ENCODE measurements around the gene PRKCQ. TPM values are rescaled to one million over a fixed set of nuclear protein-coding genes. Genes with fewer than 3 reads are reported as not detected.
"Not testable (repeated sequence)": the region's sequence is repeated elsewhere in the genome, so short reads cannot be mapped to it uniquely, and the experiment has no call there.

Gene PRKCQ
- total RNA-seq, 1 donor from 2014 or later = 15.2 TPM

DNA sequence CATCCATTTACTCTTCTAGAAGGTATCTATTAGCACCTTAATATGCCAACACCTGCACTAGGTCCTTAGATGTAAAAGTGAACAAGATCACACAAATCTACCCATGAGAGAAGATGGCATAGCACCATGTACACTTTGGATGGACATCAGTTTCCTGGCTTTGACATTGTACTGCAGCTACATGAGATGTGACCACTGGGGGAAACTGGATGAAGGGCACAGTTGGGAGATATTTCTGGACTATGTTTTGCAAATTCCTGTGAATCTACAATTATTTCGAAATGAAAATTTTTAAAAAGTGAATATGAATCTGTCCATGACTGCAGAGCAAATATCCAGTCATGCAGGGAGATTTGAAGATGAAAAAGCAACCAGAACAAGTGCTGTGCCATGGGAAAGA lies 124.5 kb downstream of the PRKCQ start:
- no peak for DNase-seq

DNA sequence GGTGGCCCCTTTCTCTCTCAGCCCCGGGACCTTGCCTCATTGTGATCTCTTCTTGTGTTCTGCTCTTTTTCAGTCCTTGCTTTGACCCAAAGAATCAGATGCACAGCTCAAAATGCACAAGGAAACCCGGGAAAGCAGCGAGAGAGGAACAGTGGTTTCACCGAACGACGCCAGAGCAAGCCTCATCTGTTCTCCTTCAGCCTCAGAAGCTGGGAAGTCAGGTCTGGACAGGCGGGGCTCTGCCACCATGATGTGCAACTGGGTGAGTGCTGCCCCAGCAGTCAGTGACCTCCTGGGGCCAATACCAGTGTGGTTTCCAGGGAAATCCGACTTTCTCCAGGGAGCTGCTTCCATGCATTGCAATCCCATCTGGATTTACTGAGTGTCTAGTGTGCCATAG lies 133.4 kb downstream of the PRKCQ start:
- DNase-seq = no peak

DNA sequence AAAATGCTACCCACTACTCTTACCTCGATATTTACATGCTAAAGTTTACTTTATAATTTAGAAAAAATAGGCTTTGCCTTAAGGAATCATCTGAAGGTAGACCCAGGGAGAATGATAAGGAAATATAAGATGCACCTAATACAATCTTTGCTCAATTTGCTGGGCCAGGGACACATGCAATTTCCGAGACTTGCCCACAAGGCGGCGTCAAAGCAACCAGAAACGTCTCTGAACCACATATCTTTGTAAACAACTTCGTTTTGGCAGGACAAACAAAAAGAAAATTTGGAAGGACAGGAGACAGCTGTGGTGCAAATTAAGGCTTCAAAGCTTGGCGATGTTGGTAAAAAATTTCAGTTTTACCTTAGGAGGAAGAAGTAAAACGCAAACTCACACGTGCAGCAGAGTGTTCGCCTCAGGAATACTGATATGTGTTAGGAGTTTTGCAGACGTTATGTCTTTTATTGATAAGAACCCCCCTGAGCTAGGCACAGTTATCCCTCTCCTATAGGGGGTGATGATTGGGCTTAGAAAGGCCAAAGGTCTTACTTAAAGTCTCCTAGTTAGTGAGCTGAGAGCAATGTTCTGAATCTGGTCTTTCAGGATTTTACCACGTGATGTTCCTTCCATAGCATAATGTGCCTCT lies 134.3 kb downstream of the PRKCQ start:
- peak; percentile 80 for DNase-seq

DNA sequence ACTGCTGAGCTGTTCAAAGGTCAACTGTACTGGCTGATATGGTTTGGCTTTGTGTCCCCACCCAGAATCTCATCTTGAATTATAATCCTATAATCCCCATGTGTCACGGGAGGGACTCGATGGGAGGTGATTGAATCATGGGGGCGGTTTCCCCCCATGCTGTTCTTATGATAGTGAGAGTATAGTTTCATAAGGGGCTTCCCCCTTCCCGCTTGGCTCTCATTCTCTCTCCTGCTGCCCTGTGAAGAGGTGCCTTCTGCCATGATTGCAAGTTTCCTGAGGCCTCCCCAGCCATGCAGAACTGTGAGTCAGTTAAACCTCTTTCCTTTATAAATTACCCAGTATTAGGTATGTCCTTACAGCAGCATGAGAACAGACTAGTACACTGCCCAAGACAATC lies 140.2 kb downstream of the PRKCQ start:
- not testable (repeated sequence) for DNase-seq

DNA sequence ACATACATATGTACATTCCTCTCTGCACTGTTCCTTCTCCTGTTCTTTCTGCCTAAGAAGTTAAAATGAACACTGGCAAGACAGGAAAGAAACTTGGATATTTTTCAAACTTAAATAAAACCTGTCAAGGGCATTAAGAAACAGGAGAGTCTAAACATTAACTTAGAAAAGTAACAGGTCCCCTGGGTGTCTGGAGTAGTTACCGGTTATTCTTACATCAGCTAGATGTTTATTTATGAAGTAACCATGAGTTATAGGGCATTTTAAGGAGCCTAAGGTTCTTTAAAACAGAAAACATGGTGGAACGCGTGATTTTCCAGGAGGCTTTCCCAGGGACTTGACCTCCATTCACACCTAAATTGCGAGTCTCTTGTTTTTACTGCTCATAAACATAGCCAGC lies 148.2 kb downstream of the PRKCQ start:
- DNase-seq = peak; percentile 18

DNA sequence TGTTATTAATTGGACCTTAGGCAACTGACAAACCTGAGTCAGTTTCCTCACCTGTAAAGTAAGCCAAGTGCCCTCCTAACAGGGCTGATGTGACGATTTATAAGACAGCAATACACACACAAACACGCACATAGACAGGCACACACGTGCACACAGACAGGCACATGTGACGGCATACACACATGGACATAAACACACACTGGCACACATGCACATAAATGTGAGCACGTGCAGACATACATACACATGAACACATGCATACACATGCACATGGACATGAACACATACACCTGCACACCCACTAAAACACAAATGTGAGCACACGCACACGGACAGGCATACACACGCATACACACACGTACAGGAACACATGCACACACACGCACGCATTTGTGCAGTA lies 148.9 kb downstream of the PRKCQ start:
- DNase-seq = no peak

DNA sequence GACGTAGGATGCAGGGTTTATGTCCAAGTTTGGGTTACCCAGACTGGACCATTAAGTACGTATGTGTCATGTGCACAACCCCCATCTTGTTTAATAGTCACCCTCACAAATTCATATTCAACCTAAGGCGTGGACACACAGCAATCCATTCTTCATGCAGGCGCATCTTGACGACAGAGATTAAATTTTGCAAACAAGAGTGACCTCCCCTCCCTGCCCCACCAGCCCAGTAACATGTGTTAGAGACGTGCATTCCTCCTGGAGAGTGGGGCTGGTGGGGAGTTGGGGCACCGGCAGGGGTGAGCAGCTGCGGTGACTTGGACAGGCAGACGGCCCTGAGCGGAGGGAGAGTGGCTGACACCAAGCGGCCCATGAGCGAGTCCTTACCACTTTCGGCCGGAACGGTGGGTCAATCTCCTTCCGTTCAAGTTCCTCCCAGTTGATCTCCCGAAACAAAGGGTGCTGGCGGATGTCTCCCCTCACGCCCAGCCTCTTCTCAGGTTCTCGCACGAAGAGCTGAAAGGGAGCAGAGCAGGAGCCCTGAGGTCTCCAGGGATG lies 149.6 kb downstream of the PRKCQ start:
- DNase-seq = no peak

DNA sequence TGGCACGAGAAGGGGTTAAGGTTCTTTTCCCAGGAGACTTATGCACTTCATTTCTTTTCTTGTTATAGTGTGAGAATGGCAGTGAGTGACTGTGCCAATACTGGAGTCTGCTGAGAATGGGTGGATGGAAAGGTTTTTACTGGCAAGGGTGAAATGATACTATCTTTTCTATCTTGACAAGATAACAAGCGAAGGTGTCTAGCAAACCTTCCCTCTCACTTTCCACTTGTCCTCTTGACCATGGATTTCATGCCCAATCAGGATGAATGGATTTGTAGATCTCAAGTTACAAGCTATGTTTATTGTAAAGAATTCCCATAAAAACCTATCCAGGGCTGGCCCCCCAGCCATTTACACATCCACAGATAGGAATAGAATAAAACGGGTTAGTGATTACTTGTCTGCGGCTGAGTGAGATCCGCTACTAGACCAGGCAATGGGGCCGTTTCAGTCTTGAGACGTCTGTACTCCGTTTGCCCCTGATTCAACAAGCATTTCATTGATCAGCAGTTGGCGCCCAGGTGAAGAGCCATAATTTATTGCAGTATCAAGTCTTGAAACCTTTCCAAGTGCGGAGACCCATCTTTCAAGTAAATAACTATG lies 152.6 kb downstream of the PRKCQ start:
- no peak for DNase-seq

DNA sequence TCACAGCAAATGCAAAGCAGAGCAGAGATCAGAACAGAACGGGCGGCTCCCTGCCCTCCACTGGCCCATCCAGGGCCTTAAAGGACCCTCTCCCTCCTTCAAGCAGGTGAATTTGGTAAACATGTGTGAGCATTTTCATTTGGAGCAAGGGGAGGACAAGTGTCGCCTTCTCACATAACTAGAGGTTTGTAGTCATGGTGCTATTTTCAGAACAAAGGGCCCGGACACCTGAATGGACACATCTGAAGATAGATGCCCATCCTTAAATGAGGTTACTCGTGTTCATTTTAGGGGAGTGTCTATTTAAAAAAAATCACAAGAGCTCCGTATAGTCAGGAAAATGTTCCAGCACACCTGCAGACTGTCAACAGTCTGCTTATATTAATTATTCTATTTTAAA lies 153.8 kb downstream of the PRKCQ start:
- DNase-seq = no peak

DNA sequence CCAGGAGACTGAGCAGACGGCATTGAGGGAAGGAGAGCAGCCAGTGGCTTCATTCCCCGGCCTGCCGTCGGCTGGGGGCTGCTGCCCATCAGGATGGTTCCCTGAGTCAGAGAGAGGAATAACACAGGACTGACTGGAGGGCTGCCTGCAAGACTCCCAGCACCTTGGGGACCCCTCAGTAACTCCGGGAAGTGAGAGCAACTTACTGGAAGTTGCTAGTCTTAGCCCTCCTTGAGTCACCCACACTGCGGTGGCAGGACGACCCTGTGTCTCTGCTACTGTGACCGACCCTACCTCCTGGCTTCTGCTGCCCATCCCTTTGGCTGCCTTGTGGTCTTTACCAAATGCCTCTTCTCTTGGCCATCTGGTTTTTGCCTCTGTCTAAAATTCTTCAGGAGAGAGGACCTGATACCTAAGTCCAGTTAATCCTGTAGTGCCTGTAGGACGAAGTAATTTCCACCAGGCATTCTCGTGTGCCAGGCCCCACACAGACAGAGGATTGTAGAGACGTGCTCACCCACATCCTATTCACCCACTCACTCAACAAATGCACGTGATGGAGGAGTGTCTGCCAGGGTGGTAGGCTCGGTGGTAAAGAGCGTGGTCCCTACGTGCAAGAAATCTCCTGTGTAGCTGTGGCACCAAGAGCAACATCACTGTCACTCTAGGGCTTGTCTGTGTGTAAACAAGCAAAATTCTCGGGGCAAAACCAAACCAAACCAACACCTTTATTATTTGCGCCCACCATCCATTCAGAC lies 156.5 kb downstream of the PRKCQ start:
- DNase-seq = no peak

DNA sequence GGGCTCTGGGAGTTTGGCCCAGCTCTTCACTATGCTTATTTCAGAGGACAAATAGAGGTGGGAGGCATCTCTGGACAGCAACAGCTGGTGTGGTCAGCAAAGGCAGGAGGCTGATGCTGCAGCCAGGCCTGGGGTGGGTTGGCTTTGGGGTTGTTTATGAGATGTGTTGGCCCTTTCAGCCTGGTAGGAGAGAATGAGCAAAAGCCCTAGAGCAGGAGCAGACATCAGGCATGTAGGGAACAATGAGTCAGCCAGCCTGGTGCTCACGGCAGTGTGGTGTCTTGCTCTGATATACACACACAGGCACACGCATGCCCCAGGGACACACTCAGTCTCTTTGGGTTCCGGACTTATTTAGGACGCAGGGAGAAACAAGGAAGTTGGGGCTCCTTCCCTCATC lies 157.1 kb downstream of the PRKCQ start:
- DNase-seq = no peak

DNA sequence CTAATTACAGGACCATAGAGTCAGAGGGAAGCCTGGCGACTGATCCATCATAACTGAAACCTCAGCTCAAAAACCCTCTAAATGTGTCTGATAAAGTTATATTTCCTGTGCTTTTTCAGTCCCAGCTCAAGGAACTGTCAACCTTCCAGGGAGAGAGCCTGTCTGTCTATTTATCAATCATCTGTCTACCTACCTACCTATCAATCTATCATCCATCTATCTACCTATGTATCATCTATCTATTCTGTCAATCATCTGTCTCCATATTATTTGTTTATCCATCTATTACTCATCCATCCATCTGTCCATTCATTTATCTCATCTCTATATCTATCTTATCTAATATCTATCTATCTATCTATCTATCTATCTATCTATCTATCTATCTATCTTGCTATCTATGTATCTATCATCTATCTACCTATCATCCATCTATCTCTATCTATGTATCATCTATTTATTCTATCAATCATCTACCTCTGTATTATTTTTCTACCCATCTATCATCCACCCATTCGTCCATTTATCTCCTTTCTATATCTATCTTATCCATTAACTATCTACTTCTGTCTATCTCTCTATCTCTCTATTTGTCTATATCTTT lies 161.4 kb downstream of the PRKCQ start:
- no peak for DNase-seq

DNA sequence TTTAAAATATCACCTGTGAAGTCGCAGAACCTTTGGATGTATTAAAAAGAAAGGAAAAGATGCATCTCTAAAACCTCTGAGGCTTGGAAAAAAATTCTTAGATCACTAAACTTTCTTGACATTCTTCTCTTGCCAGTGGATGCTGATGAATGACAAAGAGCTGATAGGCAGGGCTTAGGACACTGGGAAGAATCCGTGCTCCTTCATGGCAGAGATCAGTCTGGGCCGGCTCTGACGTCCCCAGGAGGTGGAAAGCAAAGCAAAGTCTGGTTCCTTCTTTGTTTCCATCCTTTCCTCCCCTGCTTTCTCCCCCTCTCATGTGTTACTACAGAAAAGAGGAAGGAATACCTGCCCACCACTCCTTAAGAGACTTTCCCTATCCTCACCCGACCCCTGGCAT lies 161.9 kb downstream of the PRKCQ start:
- DNase-seq = no peak

DNA sequence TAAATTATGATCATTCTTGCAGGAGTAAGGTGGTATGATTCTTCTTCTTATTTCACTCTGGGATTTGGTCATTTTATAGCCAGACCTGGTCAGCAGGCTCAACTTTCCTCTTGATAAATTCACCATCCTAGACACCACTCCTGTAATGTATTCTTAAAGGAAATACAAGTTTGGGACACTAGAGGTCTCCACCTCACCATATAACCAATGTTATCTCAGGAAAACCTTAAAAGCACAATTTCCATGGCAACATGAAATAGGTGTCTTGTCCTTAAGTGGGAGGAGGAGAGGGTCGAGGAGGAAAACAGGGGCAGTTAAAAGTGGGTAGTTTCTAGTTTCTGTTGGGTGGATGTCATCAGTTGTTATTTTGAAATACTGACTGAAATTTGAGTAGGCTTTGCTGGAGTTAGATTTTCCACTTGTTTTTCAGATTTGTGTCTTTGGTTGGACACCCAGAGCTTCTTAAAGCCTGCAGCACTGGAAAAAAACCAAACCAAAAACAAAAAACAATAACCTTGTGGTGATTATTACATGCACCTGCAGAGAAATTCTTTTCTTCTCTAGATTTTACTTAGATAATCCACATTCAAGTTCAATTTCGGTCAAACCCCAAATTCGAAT lies 163.1 kb downstream of the PRKCQ start:
- peak; percentile 82 for DNase-seq

DNA sequence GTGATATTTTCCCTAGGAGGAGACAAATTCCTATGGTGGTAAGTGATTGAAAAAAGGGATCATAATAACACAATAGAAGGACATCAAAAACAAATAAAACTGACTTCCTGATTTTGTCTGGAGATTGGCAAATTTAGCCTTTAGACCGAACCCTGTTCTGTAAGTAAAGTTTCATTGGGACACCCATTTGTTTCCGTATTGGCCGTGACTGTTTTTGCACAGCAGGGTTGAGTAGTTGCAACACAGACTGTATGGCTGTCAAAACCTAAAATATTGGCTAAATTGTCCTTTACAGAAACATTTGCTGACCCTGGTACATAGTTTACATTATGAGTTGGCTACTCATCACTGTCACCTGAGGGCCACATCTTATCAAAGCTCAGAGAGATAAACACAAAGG lies 168.6 kb downstream of the PRKCQ start:
- DNase-seq = no peak

DNA sequence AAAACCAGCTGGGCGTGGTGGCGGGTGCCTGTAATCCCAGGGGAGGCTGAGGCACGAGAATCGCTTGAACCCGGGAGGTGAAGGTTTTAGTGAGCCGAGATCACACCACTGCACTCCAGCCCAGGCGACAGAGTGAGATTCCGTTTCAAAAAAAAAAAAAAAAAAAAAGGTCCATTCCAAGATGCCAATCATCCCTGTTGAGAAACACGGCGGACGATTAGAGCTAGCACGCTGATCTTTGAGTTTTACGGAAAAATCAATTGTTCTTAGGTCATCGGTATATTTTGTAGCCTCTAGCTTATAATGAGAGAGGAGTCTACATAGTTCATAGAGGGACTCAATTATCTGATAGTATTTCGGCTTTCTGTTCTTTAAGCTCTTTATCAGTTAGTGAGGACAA lies 169.2 kb downstream of the PRKCQ start:
- DNase-seq = no peak

DNA sequence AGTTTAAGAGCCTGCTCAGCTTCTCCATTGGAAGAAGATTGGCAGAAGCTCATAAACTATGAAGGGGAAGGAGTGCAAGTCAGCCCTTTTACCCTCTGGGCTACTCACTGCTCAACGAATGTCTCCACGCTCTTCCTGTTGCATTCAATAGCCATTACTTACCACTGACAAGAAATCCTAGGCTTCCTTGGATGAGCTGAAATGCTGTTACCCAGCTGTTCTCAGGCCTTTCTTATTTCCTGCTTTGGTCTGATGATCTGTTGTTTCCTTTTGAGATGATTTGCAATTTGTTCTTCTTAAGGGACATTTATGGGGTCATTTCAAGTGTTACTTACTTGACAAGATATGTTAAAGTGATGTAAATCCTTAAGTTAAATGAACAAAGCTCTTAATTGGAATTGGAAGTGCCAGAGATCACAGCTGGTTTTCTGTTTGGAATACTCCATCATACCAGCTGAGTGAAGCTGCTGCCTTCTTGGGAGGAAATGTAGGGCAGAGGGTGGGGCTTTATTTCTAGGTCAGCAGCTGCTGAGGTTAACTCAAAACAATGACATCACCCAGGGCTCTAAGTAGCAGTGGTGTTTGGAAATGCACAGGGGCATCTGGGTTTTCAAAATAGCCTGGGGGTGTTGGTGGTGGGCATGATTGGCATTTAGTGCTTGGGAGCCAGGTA lies 170.0 kb downstream of the PRKCQ start:
- peak; percentile 93 for DNase-seq

DNA sequence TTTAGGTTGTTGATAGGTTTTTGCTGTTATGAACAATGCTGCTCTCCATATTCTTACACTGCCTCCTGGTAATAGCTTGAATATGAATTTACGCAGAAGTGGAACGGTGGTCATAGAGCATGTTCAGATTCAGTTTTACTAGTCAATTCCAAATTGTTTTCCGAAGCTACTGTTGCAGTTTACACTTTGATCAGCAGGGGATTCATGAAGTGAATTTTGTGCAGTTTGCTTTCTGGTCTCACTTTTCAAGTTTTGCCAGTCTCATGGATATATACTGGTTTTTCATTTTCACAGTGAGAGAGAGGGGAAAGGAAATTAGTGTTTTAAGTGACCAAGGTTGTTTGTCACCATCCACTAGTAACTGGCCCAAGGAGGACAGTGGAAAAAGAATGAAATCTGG lies 171.3 kb downstream of the PRKCQ start:
- DNase-seq = no peak

DNA sequence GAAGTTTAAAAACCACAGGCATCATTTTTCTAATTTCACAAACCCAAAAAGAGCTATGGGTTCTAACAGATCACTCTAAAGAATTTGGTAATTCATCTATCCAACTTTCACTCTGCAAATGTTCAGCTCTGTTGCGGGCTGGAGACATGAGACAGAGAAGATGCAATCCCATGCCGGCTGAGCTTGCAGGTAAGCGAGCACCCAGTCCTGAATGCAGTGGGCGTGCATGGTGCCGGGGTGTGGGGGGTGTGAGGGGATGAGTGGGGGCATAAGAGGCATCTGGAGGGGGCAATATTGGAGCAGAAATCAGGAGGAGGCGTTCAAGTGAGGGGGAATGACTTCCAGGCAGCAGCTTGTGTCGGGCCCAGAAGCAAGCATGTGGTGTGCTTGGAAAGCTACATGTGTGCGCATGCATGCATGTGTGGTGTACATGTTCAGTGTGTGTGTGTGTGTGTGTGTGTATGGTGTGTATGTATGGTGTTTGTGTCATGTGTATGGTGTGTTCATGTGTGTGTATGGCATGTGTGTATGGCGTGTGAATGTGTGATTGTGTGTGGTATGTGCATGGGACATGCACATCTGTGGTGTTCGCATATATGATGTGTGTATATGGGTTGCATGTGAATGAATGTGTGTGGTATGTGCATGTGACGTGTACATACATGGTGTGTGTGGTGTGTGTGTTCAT lies 172.9 kb downstream of the PRKCQ start:
- DNase-seq = no peak

DNA sequence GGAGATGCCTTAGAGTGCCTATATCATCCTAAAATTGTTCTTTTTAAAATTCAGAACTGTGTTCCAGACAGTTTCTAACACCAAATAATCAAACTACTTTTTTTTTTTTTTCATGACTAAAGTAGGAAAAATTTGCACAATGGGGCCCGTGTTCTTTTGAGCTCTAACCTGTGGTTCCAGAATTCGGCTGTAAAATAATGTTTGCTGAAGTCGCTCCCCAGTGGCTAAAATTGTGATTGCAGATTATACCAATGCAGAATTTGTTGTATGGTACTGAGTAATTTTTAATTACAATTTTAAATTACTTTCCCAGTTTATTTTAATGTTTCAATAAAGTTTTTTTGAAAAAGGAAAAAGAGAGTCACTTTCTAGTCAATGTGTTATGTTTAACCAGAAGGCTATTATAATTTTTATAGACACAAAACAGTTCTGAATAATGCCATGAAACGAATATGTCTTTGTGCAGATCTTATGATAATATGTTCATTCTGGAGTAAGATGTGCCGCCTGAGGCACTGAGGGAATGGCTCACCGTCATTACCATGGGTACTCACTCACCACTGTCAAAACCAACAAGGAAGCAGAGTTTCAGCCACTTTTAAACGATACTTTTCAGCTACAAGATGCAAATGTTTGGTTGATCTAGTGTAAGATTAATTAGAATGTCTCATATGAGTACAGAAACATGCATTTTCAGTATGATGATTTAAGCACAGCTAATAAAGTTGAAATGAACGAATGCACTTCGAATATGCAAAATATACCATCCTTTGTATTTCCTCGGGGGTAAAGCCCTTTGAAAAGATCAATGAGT lies 173.6 kb downstream of the PRKCQ start:
- peak; percentile 31 for DNase-seq

Data from tongue (tissue), 2 donors.